Peyer's patch (tissue), 4 donors: ENCODE results near the gene ZNF57.

Experiments used
- CTCF ChIP-seq, 6 experiments: fragments of 450-650 bp in 4 of 6; fragments of 200-600 bp in 2 of 6; sonication (generic) in 1 of 6; IDR thresholded peaks; one replicate each; pipeline ENCODE4 v1.5.1; 2017 to 2019; ENCODE audit warnings: antibody characterized with exemption in 6 of 6, mild to moderate bottlenecking in 3 of 6, moderate library complexity in 1 of 6
- POLR2A ChIP-seq, 2 donors: fragments of 450-650 bp; IDR thresholded peaks; one replicate each; pipeline ENCODE4 v1.5.1; 2017; ENCODE audit warnings: antibody characterized with exemption in 2 of 2, mild to moderate bottlenecking in 2 of 2, moderate library complexity in 2 of 2

GRCh38 chr19:2923510-2923909, 22.8 kb downstream of the ZNF57 start:
- TF ChIP-seq CTCF (IDR thresholded peaks at IDR 0.05) (no peak), POLR2A (IDR thresholded peaks at IDR 0.05) (no peak)
